Measurements from ENCODE around the gene ZNF276.
"Not testable (repeated sequence)": the region's sequence is repeated elsewhere in the genome, so short reads cannot be mapped to it uniquely, and the experiment has no call there.

ZNF276 gene

GRCh38 chr16:89720813-89721545 lies at the start of gene ZNF276, which contains the start of gene VPS9D1:
TSS of gene ZNF276 (plus strand) at chr16:89721537. CDS start at chr16:89721641, 104 bp downstream.
TSS of gene VPS9D1 (minus strand) at chr16:89720898. CDS start at chr16:89720861, 37 bp downstream.
- DNase-seq (ENCODE audit: low read depth in 2 of 2) = peak; percentile 72 to 78

GRCh38 chr16:89671565-89671964 lies 49.8 kb upstream of the ZNF276 start:
- not testable (repeated sequence) for DNase-seq (ENCODE audit: low read depth in 2 of 2)

- no peak for DNase-seq (ENCODE audit: low read depth in 2 of 2)
Measured at GRCh38 chr16:89672177-89672941, 49.0 kb upstream of the ZNF276 start.

- no peak for DNase-seq (ENCODE audit: low read depth in 2 of 2)
Measured at GRCh38 chr16:89678258-89678657, 43.1 kb upstream of the ZNF276 start.

GRCh38 chr16:89685916-89686315 lies 35.4 kb upstream of the ZNF276 start:
- DNase-seq (ENCODE audit: low read depth in 2 of 2) = no peak

- DNase-seq (ENCODE audit: low read depth in 2 of 2) = peak; percentile 83
Measured at GRCh38 chr16:89686520-89687091, 34.7 kb upstream of the ZNF276 start, which contains the start of gene CDK10. TSS of gene CDK10 (plus strand) at chr16:89686689. CDS start at chr16:89686711, 22 bp downstream.

GRCh38 chr16:89687092-89687940 lies 34.0 kb upstream of the ZNF276 start:
- no peak for DNase-seq (ENCODE audit: low read depth in 2 of 2)

GRCh38 chr16:89688395-89688794 lies 32.9 kb upstream of the ZNF276 start:
- DNase-seq (ENCODE audit: low read depth in 2 of 2) = no peak

- DNase-seq (ENCODE audit: low read depth in 2 of 2) = no peak
Measured at GRCh38 chr16:89689142-89689541, 32.2 kb upstream of the ZNF276 start.

GRCh38 chr16:89689621-89690020 lies 31.7 kb upstream of the ZNF276 start:
- not testable (repeated sequence) for DNase-seq (ENCODE audit: low read depth in 2 of 2)

- DNase-seq (ENCODE audit: low read depth in 2 of 2) = no peak
Measured at GRCh38 chr16:89690392-89690901, 30.9 kb upstream of the ZNF276 start.

GRCh38 chr16:89691231-89691985 lies 29.9 kb upstream of the ZNF276 start:
- no peak for DNase-seq (ENCODE audit: low read depth in 2 of 2)

GRCh38 chr16:89691986-89692569 lies 29.3 kb upstream of the ZNF276 start:
- DNase-seq (ENCODE audit: low read depth in 2 of 2) = no peak

GRCh38 chr16:89693289-89693731 lies 28.0 kb upstream of the ZNF276 start:
- no peak for DNase-seq (ENCODE audit: low read depth in 2 of 2)

- no peak for DNase-seq (ENCODE audit: low read depth in 2 of 2)
Measured at GRCh38 chr16:89693931-89694783, 27.2 kb upstream of the ZNF276 start.

- not testable (repeated sequence) for DNase-seq (ENCODE audit: low read depth in 2 of 2)
Measured at GRCh38 chr16:89694784-89695085, 26.6 kb upstream of the ZNF276 start.

GRCh38 chr16:89695086-89695874 lies 26.1 kb upstream of the ZNF276 start:
- DNase-seq (ENCODE audit: low read depth in 2 of 2) = no peak

GRCh38 chr16:89695875-89696669 lies 25.3 kb upstream of the ZNF276 start:
- no peak for DNase-seq (ENCODE audit: low read depth in 2 of 2)
